Thoracic aorta (tissue), 2 donors: Measurements from ENCODE around the gene CDH22. TPM values are rescaled to one million over a fixed set of nuclear protein-coding genes. Genes with fewer than 3 reads are reported as not detected.

Source experiments
- ATAC-seq: fragments of 150-250 bp; one replicate; pipeline ENCODE4 v1.8.0; 2017; ENCODE audit warnings: low read depth; ENCODE audit not compliant: insufficient number of reproducible peaks, low FRiP score
- DNase-seq: peaks from one replicate; pipeline ENCODE4 v3.0.0-alpha.2; 2020; ENCODE audit warnings: low spot score
- H3K27ac ChIP-seq, 2 donors: fragments of 200-600 bp; sonication (generic); 1 replicate in 1 of 2; 2 replicates in 1 of 2; pipeline ENCODE4 v1.5.1; 2016; ENCODE audit warnings: mild to moderate bottlenecking in 2 of 2, moderate library complexity in 2 of 2
- H3K27me3 ChIP-seq: fragments of 200-600 bp; sonication (generic); replicated peaks from 2 replicates; pipeline ENCODE4 v1.6.0; 2016; ENCODE audit warnings: mild to moderate bottlenecking; ENCODE audit not compliant: insufficient read depth
- H3K36me3 ChIP-seq: fragments of 200-600 bp; sonication (generic); one replicate; pipeline ENCODE4 v1.5.1; 2016
- H3K4me1 ChIP-seq, 2 donors: fragments of 200-600 bp; sonication (generic); 1 replicate in 1 of 2; 2 replicates in 1 of 2; pipeline versions ENCODE4 v1.5.1 to v1.6.0; 2016; ENCODE audit warnings: low read depth in 2 of 2, mild to moderate bottlenecking in 1 of 2; ENCODE audit not compliant: control insufficient read depth in 1 of 2
- H3K4me3 ChIP-seq: fragments of 200-600 bp; sonication (generic); 2 replicates; pipeline ENCODE4 v1.5.1; 2016; ENCODE audit warnings: mild to moderate bottlenecking
- H3K9me3 ChIP-seq: fragments of 200-600 bp; sonication (generic); 2 replicates; pipeline ENCODE4 v1.5.1; 2016
- CTCF ChIP-seq: fragments of 200-600 bp; sonication (generic); IDR thresholded peaks from one replicate; pipeline ENCODE4 v1.5.1; 2019; ENCODE audit warnings: antibody characterized with exemption
- total RNA-seq, 2 donors: library from RNA; depleted of rRNA; stranded (reverse); fragments of >200 nt; gene quantifications; one replicate each; pipeline versions ENCODE4 v1.1.0 to v1.2.3, GENCODE V29; 2016

CDH22 gene
- total RNA-seq, 2 donors from 2014 or later, result not detected

DNA sequence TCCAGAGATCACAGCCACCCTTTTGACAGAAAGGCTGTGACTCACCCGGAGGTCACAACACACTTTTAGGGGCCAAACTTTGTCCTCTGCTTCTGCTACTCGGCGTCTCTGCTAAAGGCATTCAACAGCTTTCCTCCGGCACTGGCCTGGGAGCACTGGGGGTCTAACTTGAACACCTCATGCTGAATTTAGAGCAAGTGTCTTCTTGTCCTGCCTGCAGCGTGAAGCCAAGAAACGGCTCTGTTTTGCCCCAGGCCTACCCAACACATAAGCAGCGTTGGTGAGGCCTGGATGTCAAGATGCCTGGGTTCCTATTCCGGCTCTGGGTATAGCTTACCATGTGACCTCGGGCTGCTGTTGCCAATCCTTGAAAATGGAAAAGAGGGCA is 2.3 kb downstream of the CDH22 start:
- Histone ChIP-seq H3K9me3 (no peaks in the 10 kb centered on the region), H3K4me3 (no peak overlapping the region), H3K27ac (no peak overlapping the region), H3K36me3 (no peaks in the 10 kb centered on the region), H3K27me3 (no peaks in the 10 kb centered on the region), H3K4me1 (peaks cover 0 to 18% of the 10 kb centered on the region in 2 donors)
- no peak for TF ChIP-seq CTCF
- no peak for ATAC-seq
- DNase-seq, result no peak

DNA sequence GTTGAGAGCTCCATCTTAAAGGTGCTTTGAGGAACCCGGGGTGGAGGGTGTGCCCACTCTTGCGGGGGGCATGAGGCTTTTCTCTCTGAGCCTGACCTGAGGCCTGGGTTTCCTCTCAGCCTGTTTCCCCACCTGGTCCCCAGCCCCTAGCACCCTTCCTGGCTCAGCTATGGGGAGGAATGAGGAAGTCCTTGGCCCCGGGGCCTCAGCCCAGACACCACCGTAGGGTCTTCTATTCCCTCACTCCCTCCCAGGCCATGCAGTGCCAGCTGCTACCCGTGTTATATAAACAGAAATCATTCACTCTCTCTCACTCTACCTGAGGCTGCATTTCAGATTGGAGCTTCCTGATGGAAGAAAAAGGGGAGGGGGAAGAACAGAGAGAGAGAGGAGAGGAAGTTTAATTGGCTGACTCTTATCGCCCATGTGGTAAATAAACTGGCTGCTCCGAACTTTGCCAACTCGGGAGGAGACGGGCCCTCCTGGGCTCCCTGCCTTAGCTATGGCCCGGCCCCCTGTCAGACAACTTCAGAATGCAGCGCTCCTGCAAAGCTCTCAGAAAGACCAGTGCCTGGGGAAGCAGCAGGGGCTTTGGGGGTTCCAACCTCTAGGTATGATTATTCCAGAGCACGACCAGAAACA is 2.8 kb downstream of the CDH22 start:
- ATAC-seq, result no peak

GRCh38 chr20:46304852-46305251 is 3.4 kb downstream of the CDH22 start:
- DNase-seq (no peak), ATAC-seq (no peak)
- Histone ChIP-seq H3K4me1 (peaks cover 0 to 18% of the 10 kb centered on the region in 2 donors), H3K4me3 (no peak overlapping the region), H3K27me3 (no peaks in the 10 kb centered on the region), H3K9me3 (no peaks in the 10 kb centered on the region), H3K36me3 (no peaks in the 10 kb centered on the region), H3K27ac (no peak overlapping the region)
- no peak for TF ChIP-seq CTCF

More for the DNA sequence above, 2.8 kb downstream of the CDH22 start:
- no peaks in the 10 kb centered on the region for H3K27me3 ChIP-seq
- H3K9me3 ChIP-seq, result no peaks in the 10 kb centered on the region
- no peak for TF ChIP-seq CTCF
- DNase-seq, result no peak
- H3K4me1 ChIP-seq, result peaks cover 0 to 18% of the 10 kb centered on the region in 2 donors
- no peak overlapping the region for H3K27ac ChIP-seq
- no peak overlapping the region for H3K4me3 ChIP-seq
- no peaks in the 10 kb centered on the region for H3K36me3 ChIP-seq

DNA sequence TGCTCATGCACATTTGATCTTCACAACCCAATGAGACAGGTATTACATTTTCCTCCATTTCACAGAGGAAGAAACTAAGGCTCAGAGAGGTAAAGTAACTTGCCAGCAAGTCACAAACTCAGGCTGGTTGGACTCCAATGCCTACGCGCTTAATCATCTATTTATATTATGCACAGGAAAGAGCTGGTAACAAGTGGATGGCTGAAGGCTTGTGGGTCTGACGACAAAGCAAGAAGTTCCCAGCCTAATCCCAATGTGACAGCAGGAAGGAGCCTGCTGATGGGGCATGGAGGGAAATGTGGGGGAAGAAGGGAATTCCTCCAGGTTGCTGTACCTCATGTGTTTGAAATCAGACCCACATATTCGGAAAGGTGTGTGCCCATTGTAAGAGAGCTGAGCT is 3.9 kb downstream of the CDH22 start:
- no peak overlapping the region for H3K27ac ChIP-seq
- no peak overlapping the region for H3K4me3 ChIP-seq
- no peak for TF ChIP-seq CTCF
- DNase-seq (no peak), ATAC-seq (no peak)
- H3K36me3 ChIP-seq, result no peaks in the 10 kb centered on the region
- peaks cover 0 to 18% of the 10 kb centered on the region in 2 donors for H3K4me1 ChIP-seq
- no peaks in the 10 kb centered on the region for H3K9me3 ChIP-seq
- no peaks in the 10 kb centered on the region for H3K27me3 ChIP-seq

DNA sequence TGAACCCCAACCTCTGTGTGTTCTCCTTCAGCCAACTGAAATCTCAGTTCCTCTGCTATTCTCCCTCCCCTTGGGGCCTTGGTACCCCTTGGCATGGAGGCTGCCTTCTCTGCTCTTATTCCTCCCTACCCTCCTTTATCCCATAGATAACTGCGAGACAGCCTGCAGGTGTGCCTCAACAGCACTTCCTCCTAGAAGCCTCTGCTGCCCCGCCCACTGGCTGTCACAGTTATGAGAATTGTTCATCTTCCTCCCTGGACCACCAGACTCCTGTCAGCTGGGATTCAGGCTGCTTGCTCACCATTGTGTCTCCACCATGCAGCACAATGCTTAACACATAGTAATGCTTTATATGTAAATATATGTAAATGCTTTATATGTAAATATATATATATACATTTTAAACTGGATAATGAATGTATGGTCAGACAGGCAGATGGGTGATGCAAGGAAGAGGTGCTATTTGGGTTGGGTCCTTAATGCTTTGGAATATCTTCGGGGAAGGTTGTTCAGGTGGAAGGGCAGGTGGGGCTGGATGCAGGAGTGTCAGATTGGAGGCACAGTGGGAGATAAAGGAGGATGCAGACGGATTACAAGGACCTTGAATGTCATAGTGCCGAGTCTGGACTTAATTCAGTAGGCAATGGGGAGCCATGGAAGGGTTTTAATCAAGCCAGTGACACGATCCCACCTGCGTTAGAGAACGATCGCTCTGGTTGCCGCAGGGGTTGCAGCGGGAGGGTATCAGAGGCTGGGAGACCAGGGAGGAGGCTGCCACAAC is 4.9 kb downstream of the CDH22 start:
- no peak overlapping the region for H3K27ac ChIP-seq
- peaks cover 0 to 12% of the 10 kb centered on the region in 2 donors for H3K4me1 ChIP-seq
- H3K9me3 ChIP-seq, result no peaks in the 10 kb centered on the region
- H3K36me3 ChIP-seq, result no peaks in the 10 kb centered on the region
- H3K27me3 ChIP-seq, result no peaks in the 10 kb centered on the region
- DNase-seq (no peak), ATAC-seq (no peak)
- no peak for TF ChIP-seq CTCF
- H3K4me3 ChIP-seq, result no peak overlapping the region
